ENCODE data around the gene GSK3A.

- no peak for TF ChIP-seq POLR2AphosphoS5 (IDR thresholded peaks at IDR 0.05; ENCODE audit: low read depth, low read length)
- TF ChIP-seq SIN3A (IDR thresholded peaks at IDR 0.05; ENCODE audit: borderline replicate concordance, insufficient read depth, low read depth, low read length): no peak
These were observed 46.1 kb downstream of the GSK3A start for GRCh38 chr19:42196011-42197001.

Data from Panc1 (cell line).